Activated gamma-delta T cell (primary cell): ENCODE results near the gene RBFOX1.

Source experiments
- DNase-seq: peaks from one replicate; lab custom pipeline; 2025; lab: John Stamatoyannopoulos, UW

The RBFOX1 gene

GRCh38 chr16:7602291-7602950 lies 269.8 kb downstream of the RBFOX1 start:
- no peak for DNase-seq

GRCh38 chr16:7605812-7606211 lies 273.2 kb downstream of the RBFOX1 start:
- DNase-seq, result no peak

- no peak for DNase-seq
Measured at GRCh38 chr16:7612671-7613070, 280.0 kb downstream of the RBFOX1 start.

- DNase-seq, result no peak
Measured at GRCh38 chr16:7613518-7613917, 280.9 kb downstream of the RBFOX1 start.

GRCh38 chr16:7614021-7614795 lies 281.6 kb downstream of the RBFOX1 start:
- DNase-seq, result no peak

- DNase-seq, result no peak
Measured at GRCh38 chr16:7615565-7615964, 282.9 kb downstream of the RBFOX1 start.

- DNase-seq, result no peak
Measured at GRCh38 chr16:7624871-7625766, 292.5 kb downstream of the RBFOX1 start.

- DNase-seq, result no peak
Measured at GRCh38 chr16:7628981-7629380, 296.3 kb downstream of the RBFOX1 start.

GRCh38 chr16:7629571-7629970 lies 296.9 kb downstream of the RBFOX1 start:
- DNase-seq, result no peak

- no peak for DNase-seq
Measured at GRCh38 chr16:7637446-7637845, 304.8 kb downstream of the RBFOX1 start.

GRCh38 chr16:7638306-7638705 lies 305.7 kb downstream of the RBFOX1 start:
- DNase-seq, result no peak

GRCh38 chr16:7640334-7640733 lies 307.7 kb downstream of the RBFOX1 start:
- DNase-seq, result no peak

GRCh38 chr16:7644176-7644575 lies 311.5 kb downstream of the RBFOX1 start:
- no peak for DNase-seq

- DNase-seq, result no peak
Measured at GRCh38 chr16:7644811-7645210, 312.2 kb downstream of the RBFOX1 start.

- no peak for DNase-seq
Measured at GRCh38 chr16:7646821-7647500, 314.3 kb downstream of the RBFOX1 start.

- no peak for DNase-seq
Measured at GRCh38 chr16:7650431-7650830, 317.8 kb downstream of the RBFOX1 start.

GRCh38 chr16:7651803-7652570 lies 319.3 kb downstream of the RBFOX1 start:
- DNase-seq, result no peak

- DNase-seq, result peak; percentile 11
Measured at GRCh38 chr16:7653746-7654461, 321.3 kb downstream of the RBFOX1 start.

GRCh38 chr16:7675628-7676027 lies 343.0 kb downstream of the RBFOX1 start:
- DNase-seq, result no peak

GRCh38 chr16:7680296-7680695 lies 347.7 kb downstream of the RBFOX1 start:
- DNase-seq, result no peak
